Adipocyte (in vitro differentiated cells): Measurements from ENCODE around the gene GPR176.

ENCODE experiments used
- DNase-seq: peaks from one replicate; pipeline ENCODE4 v3.0.0-alpha.2; 2015; ENCODE audit warnings: low read depth
- H3K27me3 ChIP-seq: replicated peaks from 2 replicates; pipeline ENCODE4 v1.7.0; 2013; ENCODE audit warnings: mild to moderate bottlenecking, low read length, moderate library complexity; ENCODE audit not compliant: control insufficient read depth, insufficient read depth
- H3K36me3 ChIP-seq: 2 replicates; pipeline ENCODE4 v1.7.0; 2013; ENCODE audit warnings: low read length, mild to moderate bottlenecking, moderate library complexity; ENCODE audit not compliant: control insufficient read depth, insufficient read depth, severe bottlenecking
- H3K4me1 ChIP-seq: 2 replicates; pipeline ENCODE4 v1.7.0; 2013; ENCODE audit warnings: mild to moderate bottlenecking, low read length, moderate library complexity; ENCODE audit not compliant: control insufficient read depth, insufficient read depth
- H3K4me3 ChIP-seq: 2 replicates; pipeline ENCODE4 v1.7.0; 2013; ENCODE audit warnings: mild to moderate bottlenecking, low read length, moderate library complexity
- H3K9ac ChIP-seq: 2 replicates; pipeline ENCODE4 v1.7.0; 2013; ENCODE audit warnings: mild to moderate bottlenecking, low read length, moderate library complexity
- H3K9me3 ChIP-seq: 2 replicates; pipeline ENCODE4 v1.7.0; 2013; ENCODE audit warnings: mild to moderate bottlenecking, low read length, moderate library complexity; ENCODE audit not compliant: control insufficient read depth

The GPR176 gene

GRCh38 chr15:39934397-39935071, 14.5 kb upstream of the GPR176 start:
- Histone ChIP-seq H3K4me3 (peak overlapping the region; percentile 92), H3K9ac (peak overlapping the region; percentile 95), H3K9me3 (no peaks in the 10 kb centered on the region), H3K36me3 (no peaks in the 10 kb centered on the region), H3K4me1 (peaks cover 29% of the 10 kb centered on the region), H3K27me3 (no peaks in the 10 kb centered on the region)
- DNase-seq, result peak; percentile 60

GRCh38 chr15:39931615-39932014, 11.5 kb upstream of the GPR176 start:
- H3K27me3 ChIP-seq, result no peaks in the 10 kb centered on the region
- peaks cover 23% of the 10 kb centered on the region for H3K4me1 ChIP-seq
- H3K4me3 ChIP-seq, result no peak overlapping the region
- no peak overlapping the region for H3K9ac ChIP-seq
- DNase-seq, result no peak
- H3K9me3 ChIP-seq, result no peaks in the 10 kb centered on the region
- no peaks in the 10 kb centered on the region for H3K36me3 ChIP-seq

GRCh38 chr15:39926526-39926925, 6.5 kb upstream of the GPR176 start:
- DNase-seq, result no peak
- peaks cover 5% of the 10 kb centered on the region for H3K4me1 ChIP-seq
- H3K9ac ChIP-seq, result no peak overlapping the region
- H3K36me3 ChIP-seq, result no peaks in the 10 kb centered on the region
- H3K27me3 ChIP-seq, result no peaks in the 10 kb centered on the region
- no peak overlapping the region for H3K4me3 ChIP-seq
- H3K9me3 ChIP-seq, result no peaks in the 10 kb centered on the region

GRCh38 chr15:39925112-39925842, 5.2 kb upstream of the GPR176 start:
- Histone ChIP-seq H3K4me1 (peaks cover 9% of the 10 kb centered on the region), H3K9ac (no peak overlapping the region), H3K36me3 (no peaks in the 10 kb centered on the region), H3K27me3 (no peaks in the 10 kb centered on the region), H3K4me3 (no peak overlapping the region), H3K9me3 (no peaks in the 10 kb centered on the region)
- DNase-seq, result no peak

- H3K27me3 ChIP-seq, result no peaks in the 10 kb centered on the region
- DNase-seq, result no peak
- H3K4me3 ChIP-seq, result no peak overlapping the region
- H3K9me3 ChIP-seq, result no peaks in the 10 kb centered on the region
- H3K9ac ChIP-seq, result no peak overlapping the region
- peaks cover 9% of the 10 kb centered on the region for H3K4me1 ChIP-seq
- no peaks in the 10 kb centered on the region for H3K36me3 ChIP-seq
These were observed 4.4 kb upstream of the GPR176 start for GRCh38 chr15:39924437-39924836.

- Histone ChIP-seq H3K27me3 (no peaks in the 10 kb centered on the region), H3K36me3 (no peaks in the 10 kb centered on the region), H3K4me1 (peaks cover 15% of the 10 kb centered on the region), H3K9ac (no peak overlapping the region), H3K9me3 (no peaks in the 10 kb centered on the region), H3K4me3 (no peak overlapping the region)
- DNase-seq, result no peak
These were observed 2.5 kb upstream of the GPR176 start for GRCh38 chr15:39922462-39923092.

GRCh38 chr15:39921274-39921638, 1.2 kb upstream of the GPR176 start:
- H3K36me3 ChIP-seq, result no peaks in the 10 kb centered on the region
- H3K27me3 ChIP-seq, result no peaks in the 10 kb centered on the region
- H3K4me3 ChIP-seq, result peak overlapping the region; percentile 90
- H3K9ac ChIP-seq, result peak overlapping the region; percentile 92
- no peaks in the 10 kb centered on the region for H3K9me3 ChIP-seq
- H3K4me1 ChIP-seq, result peaks cover 15% of the 10 kb centered on the region
- no peak for DNase-seq

- peak; percentile 95 for DNase-seq
- Histone ChIP-seq H3K27me3 (no peaks in the 10 kb centered on the region), H3K4me3 (peak overlapping the region; percentile 90)
These were observed 626 bp upstream of the GPR176 start for GRCh38 chr15:39920510-39921273.

GRCh38 chr15:39919411-39919747, 687 bp downstream of the GPR176 start:
- Histone ChIP-seq H3K27me3 (no peaks in the 10 kb centered on the region), H3K4me1 (peaks cover 10% of the 10 kb centered on the region), H3K4me3 (peak overlapping the region; percentile 90), H3K36me3 (no peaks in the 10 kb centered on the region), H3K9me3 (no peaks in the 10 kb centered on the region), H3K9ac (peak overlapping the region; percentile 92)
- peak; percentile 64 for DNase-seq

More at GRCh38 chr15:39920510-39921273, 626 bp upstream of the GPR176 start:
- Histone ChIP-seq H3K9ac (peak overlapping the region; percentile 92), H3K36me3 (no peaks in the 10 kb centered on the region), H3K4me1 (peaks cover 15% of the 10 kb centered on the region), H3K9me3 (no peaks in the 10 kb centered on the region)

GRCh38 chr15:39918688-39919385, 1.2 kb downstream of the GPR176 start:
- H3K27me3 ChIP-seq, result no peaks in the 10 kb centered on the region
- DNase-seq, result peak; percentile 82
- no peaks in the 10 kb centered on the region for H3K9me3 ChIP-seq
- H3K9ac ChIP-seq, result peak overlapping the region; percentile 92
- no peaks in the 10 kb centered on the region for H3K36me3 ChIP-seq
- peak overlapping the region; percentile 90 for H3K4me3 ChIP-seq
- H3K4me1 ChIP-seq, result peaks cover 10% of the 10 kb centered on the region
